HL-60 (cell line): ENCODE data around the gene NRCAM.

Experiments
- DNase-seq, 2 experiments: peaks; one replicate each; pipeline ENCODE4 v3.0.0-alpha.2; 2010 to 2020; ENCODE audit warnings: low read depth in 1 of 2, low spot score in 1 of 2
- H3K27ac ChIP-seq: fragments of 250-450 bp; sonication (Bioruptor Pico); replicated peaks from 2 replicates; pipeline ENCODE4 v1.5.1; 2020; ENCODE audit warnings: mild to moderate bottlenecking, moderate library complexity
- H3K27me3 ChIP-seq: fragments of 250-450 bp; sonication (Bioruptor Pico); 2 replicates; pipeline ENCODE4 v1.5.1; 2021; ENCODE audit warnings: mild to moderate bottlenecking, moderate library complexity; ENCODE audit not compliant: insufficient read depth, poor library complexity, severe bottlenecking
- H3K4me3 ChIP-seq: replicated peaks from 2 replicates; pipeline ENCODE4 v1.5.1; 2011; ENCODE audit warnings: mild to moderate bottlenecking, control low read depth, low read length; ENCODE audit not compliant: insufficient read depth
- GABPA ChIP-seq: IDR thresholded peaks from 2 replicates; pipeline ENCODE4 v1.6.1; 2012; ENCODE audit warnings: low read depth
- POLR2AphosphoS5 ChIP-seq: IDR thresholded peaks from 2 replicates; pipeline ENCODE4 v1.6.1; 2012; ENCODE audit warnings: low read depth
- SPI1 ChIP-seq: IDR thresholded peaks from 2 replicates; pipeline ENCODE4 v1.6.1; 2012; ENCODE audit warnings: low read depth, mild to moderate bottlenecking, borderline replicate concordance
- TF ChIP-seq, protein P1 (sequence below): IDR thresholded peaks from 2 replicates; pipeline ENCODE4 v1.6.1; 2012; ENCODE audit warnings: low read depth; ENCODE audit not compliant: insufficient replicate concordance
- TF ChIP-seq, protein P2 (sequence below): IDR thresholded peaks from one replicate; pipeline ENCODE4 v1.5.1; 2011; ENCODE audit warnings: low read length, control low read depth, inconsistent platforms; ENCODE audit not compliant: insufficient read depth

NRCAM gene

DNA sequence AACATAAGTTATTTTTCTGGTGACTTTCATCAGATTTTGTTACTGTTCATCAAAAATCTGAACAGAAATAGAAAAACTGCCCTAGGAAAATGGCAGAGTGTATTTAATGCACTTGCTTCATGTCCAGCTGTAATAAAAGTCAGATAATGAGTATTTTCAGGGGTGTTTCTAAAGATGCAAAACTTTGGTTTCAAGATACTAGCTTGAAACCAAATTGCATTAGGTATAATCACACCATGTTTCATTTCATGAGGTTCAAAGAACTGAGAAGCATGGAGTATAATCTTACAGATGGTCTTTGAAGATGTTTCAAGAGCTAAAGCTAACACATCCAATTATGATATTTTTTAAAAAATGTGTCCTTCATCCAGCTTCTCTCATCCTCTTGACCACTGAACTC lies 128.9 kb downstream of the NRCAM start:
- H3K27ac ChIP-seq = no peak overlapping the region
- no peaks in the 10 kb centered on the region for H3K27me3 ChIP-seq
- DNase-seq = no peak
- H3K4me3 ChIP-seq = no peak overlapping the region
- no peak for TF ChIP-seq SPI1
- TF ChIP-seq, protein P1, sequence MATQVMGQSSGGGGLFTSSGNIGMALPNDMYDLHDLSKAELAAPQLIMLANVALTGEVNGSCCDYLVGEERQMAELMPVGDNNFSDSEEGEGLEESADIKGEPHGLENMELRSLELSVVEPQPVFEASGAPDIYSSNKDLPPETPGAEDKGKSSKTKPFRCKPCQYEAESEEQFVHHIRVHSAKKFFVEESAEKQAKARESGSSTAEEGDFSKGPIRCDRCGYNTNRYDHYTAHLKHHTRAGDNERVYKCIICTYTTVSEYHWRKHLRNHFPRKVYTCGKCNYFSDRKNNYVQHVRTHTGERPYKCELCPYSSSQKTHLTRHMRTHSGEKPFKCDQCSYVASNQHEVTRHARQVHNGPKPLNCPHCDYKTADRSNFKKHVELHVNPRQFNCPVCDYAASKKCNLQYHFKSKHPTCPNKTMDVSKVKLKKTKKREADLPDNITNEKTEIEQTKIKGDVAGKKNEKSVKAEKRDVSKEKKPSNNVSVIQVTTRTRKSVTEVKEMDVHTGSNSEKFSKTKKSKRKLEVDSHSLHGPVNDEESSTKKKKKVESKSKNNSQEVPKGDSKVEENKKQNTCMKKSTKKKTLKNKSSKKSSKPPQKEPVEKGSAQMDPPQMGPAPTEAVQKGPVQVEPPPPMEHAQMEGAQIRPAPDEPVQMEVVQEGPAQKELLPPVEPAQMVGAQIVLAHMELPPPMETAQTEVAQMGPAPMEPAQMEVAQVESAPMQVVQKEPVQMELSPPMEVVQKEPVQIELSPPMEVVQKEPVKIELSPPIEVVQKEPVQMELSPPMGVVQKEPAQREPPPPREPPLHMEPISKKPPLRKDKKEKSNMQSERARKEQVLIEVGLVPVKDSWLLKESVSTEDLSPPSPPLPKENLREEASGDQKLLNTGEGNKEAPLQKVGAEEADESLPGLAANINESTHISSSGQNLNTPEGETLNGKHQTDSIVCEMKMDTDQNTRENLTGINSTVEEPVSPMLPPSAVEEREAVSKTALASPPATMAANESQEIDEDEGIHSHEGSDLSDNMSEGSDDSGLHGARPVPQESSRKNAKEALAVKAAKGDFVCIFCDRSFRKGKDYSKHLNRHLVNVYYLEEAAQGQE = no peak
- no peak for TF ChIP-seq GABPA
- TF ChIP-seq POLR2AphosphoS5 = no peak
- TF ChIP-seq, protein P2, sequence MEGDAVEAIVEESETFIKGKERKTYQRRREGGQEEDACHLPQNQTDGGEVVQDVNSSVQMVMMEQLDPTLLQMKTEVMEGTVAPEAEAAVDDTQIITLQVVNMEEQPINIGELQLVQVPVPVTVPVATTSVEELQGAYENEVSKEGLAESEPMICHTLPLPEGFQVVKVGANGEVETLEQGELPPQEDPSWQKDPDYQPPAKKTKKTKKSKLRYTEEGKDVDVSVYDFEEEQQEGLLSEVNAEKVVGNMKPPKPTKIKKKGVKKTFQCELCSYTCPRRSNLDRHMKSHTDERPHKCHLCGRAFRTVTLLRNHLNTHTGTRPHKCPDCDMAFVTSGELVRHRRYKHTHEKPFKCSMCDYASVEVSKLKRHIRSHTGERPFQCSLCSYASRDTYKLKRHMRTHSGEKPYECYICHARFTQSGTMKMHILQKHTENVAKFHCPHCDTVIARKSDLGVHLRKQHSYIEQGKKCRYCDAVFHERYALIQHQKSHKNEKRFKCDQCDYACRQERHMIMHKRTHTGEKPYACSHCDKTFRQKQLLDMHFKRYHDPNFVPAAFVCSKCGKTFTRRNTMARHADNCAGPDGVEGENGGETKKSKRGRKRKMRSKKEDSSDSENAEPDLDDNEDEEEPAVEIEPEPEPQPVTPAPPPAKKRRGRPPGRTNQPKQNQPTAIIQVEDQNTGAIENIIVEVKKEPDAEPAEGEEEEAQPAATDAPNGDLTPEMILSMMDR = no peak

DNA sequence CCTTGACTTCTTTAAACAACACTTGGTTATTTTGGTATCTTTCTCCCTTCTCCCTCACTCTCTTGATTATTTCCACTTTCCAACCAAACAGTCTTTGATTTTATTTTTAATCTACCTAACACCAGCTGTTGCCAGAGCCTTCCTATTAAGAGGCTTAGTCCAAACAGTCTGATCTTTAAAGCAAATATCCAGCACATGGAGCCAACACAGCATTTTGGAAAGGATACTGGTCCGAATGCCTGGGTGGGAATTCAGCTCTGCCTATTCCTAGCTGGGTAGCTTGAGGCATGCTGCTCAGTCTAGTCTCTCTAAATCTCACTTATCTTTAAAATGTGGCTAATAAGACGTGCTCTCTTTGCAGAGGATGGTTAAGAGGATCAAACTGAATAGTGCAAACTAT lies 129.3 kb downstream of the NRCAM start:
- DNase-seq = no peak
- no peaks in the 10 kb centered on the region for H3K27me3 ChIP-seq
- no peak overlapping the region for H3K4me3 ChIP-seq
- H3K27ac ChIP-seq = no peak overlapping the region
- TF ChIP-seq SPI1 = no peak
- TF ChIP-seq, protein P2 = no peak
- no peak for TF ChIP-seq POLR2AphosphoS5
- TF ChIP-seq GABPA = no peak

DNA sequence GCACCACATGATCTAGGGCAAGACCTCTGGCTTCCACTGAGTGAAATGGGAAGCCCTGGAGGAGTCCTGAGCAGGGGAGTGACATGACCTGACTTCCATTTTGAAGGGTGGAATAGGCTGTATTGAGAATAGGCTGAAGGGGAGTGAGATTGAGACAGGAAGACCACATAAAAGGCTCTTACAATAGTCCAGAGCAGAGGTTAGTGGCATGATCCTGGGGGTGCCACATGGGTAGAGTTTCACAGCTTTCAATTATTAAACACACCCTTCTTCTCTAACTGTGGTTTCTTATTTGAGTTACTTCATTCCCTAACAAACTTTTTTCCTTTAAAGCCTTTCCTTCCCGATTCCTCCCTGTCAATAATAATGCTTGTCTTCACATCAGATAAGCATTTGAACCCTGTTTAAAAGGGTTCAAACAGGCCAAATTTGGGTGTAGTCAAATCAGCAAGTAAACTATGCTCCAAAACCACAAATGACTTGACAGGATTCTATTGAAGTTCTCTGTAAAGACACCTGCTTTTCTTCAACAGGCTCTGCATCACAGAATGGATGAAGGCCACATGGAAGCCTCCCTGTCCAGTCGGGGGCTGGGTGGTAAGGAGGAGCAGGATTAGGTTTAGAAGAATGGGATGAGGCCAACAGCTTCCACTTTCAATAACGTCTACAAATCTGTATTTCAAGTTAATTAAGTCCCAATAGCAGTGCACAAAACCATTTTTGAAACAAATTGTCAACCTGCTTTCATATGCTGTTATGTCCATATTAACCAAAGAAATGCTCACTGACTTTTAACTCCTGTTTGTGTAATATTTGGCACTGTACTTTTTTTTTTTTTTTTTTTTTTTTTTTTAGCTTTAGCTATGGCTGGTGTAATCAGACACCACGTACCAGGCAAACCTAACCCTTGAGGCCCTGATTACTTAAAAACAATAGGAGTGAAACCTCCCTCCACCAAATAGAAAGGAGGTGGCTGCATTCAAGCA lies 131.9 kb downstream of the NRCAM start:
- H3K27me3 ChIP-seq = no peaks in the 10 kb centered on the region
- TF ChIP-seq, protein P1 = no peak
- TF ChIP-seq SPI1 = no peak
- TF ChIP-seq, protein P2 = no peak
- TF ChIP-seq POLR2AphosphoS5 = no peak
- TF ChIP-seq GABPA = no peak
- no peak overlapping the region for H3K4me3 ChIP-seq
- H3K27ac ChIP-seq = no peak overlapping the region
- DNase-seq = no peak
